Heart right ventricle (tissue), 16 donors: Measurements from ENCODE around the gene ATG7. TPM values are rescaled to one million over a fixed set of nuclear protein-coding genes. Genes with fewer than 3 reads are reported as not detected.
"Not testable (repeated sequence)": the region's sequence is repeated elsewhere in the genome, so short reads cannot be mapped to it uniquely, and the experiment has no call there.

ENCODE experiments used
- ATAC-seq, 8 donors: fragments of 200-7000 bp; cut with Tn5 transposase; one replicate each; pipeline ENCODE4 v1.9.1; 2020; ENCODE audit warnings: mild to moderate bottlenecking in 8 of 8, moderate library complexity in 8 of 8, moderate number of reproducible peaks in 1 of 8
- DNase-seq, 2 donors: peaks; one replicate each; pipeline ENCODE4 v3.0.0-alpha.2; 2020
- H3K27ac ChIP-seq, 10 donors: fragments of 200-600 bp; sonication (generic) in 2 of 10; one replicate each; pipeline versions ENCODE4 v1.5.0 to v1.8.0; 2020 to 2022; ENCODE audit warnings: mild to moderate bottlenecking in 3 of 10
- H3K27me3 ChIP-seq, 7 donors: fragments of 200-600 bp; one replicate each; pipeline ENCODE4 v1.8.0; 2021 to 2022; ENCODE audit warnings: mild to moderate bottlenecking in 2 of 7
- H3K36me3 ChIP-seq, 9 donors: fragments of 200-600 bp; sonication (generic) in 1 of 9; one replicate each; pipeline versions ENCODE4 v1.5.0 to v1.8.0; 2020 to 2022; ENCODE audit warnings: mild to moderate bottlenecking in 2 of 9
- H3K4me1 ChIP-seq, 9 donors: fragments of 200-600 bp; sonication (generic) in 1 of 9; one replicate each; pipeline versions ENCODE4 v1.5.0 to v1.8.0; 2020 to 2022; ENCODE audit warnings: mild to moderate bottlenecking in 4 of 9
- H3K4me3 ChIP-seq, 10 donors: fragments of 200-600 bp; sonication (generic) in 2 of 10; one replicate each; pipeline versions ENCODE4 v1.5.0 to v1.8.0; 2020 to 2022; ENCODE audit warnings: mild to moderate bottlenecking in 7 of 10, moderate library complexity in 2 of 10
- H3K9me3 ChIP-seq, 11 donors: fragments of 200-600 bp in 10 of 11; sonication (generic) in 2 of 11; one replicate each; pipeline versions ENCODE4 v1.5.0 to v1.8.0; 2013 to 2022; ENCODE audit warnings: mild to moderate bottlenecking in 2 of 11, control low read depth in 1 of 11, moderate library complexity in 1 of 11
- WGBS, 2 donors: extraction: QIAGEN DNeasy Blood & Tissue Kit; methylation state at CpG; one replicate each; pipeline ENCODE4 v1.1.7; 2013; ENCODE audit warnings: inconsistent platforms in 1 of 2; 5-methylcytosine and 5-hydroxymethylcytosine counted together
- intact Hi-C, 10 donors: fragments of 100-400 bp; cut with DNase I; formaldehyde crosslinking; loops; one replicate each; pipeline versions ENCODE4 v1.11.1 to v1.14.2; 2022
- polyA plus RNA-seq, 2 donors: library from polyadenylated mRNA; stranded (reverse); fragments of 200-250 nt; gene quantifications; one replicate each; pipeline ENCODE4 v1.2.3, GENCODE V29; 2013
- total RNA-seq, 10 donors: library from RNA; stranded (reverse); fragmentation: NEBNext Ultra II Directional in 3 of 10; extraction: Animal tissue kit (Norgen Biotek cat#: 25700) in 3 of 10; gene quantifications; one replicate each; pipeline versions ENCODE4 v1.2.1 to v1.2.4, GENCODE V29; 2021 to 2023
- TF ChIP-seq, protein P1 (sequence below), 9 donors: fragments of 200-600 bp; sonication (generic) in 2 of 9; IDR thresholded peaks; one replicate each; pipeline versions ENCODE4 v1.5.0 to v1.8.0; 2021 to 2022; ENCODE audit warnings: antibody characterized with exemption in 9 of 9, mild to moderate bottlenecking in 5 of 9, moderate library complexity in 1 of 9
- donor health status: Arrhythmogenic right ventricular cardiomyopathy.
- donor health status: ischemic (EF 13 %, LVEDD 7.1; RV severe dilation, severe dysfunction).
- donor health status: healthy with polysubstance abuse.
- donor health status: DM: no; HTN: yes; CAD: no.
- donor health status: DM: no; HTN: no; CAD: no.
- donor health status: ischemic (EF 25% LVEDD 6.9; RV normal size, moderate dysfunction).
- donor health status: ischemic (EF 25% LVEDD 5.7; RV mildly dilated, moderate dysfunction).
- donor health status: healthy.
- donor health status: DM: yes; HTN: yes; CAD: no.
- donor health status: Ischemic cardiomyopathy.
- donor health status: ischemic (EF 35%, LVEDD 5.7; RV mildly dilated, moderate dysfunction).
- donor health status: nonischemic (EF 11% LVEDD 7.7; RV severe dilation, severe dysfunction).
- donor health status: DM: yes; HTN: yes; CAD: no.
- donor health status: PGD.
- donor health status: ischemic (EF 29% LVEDD 5.4; RV normal size, mild dysfunction).
- donor health status: nonischemic (EF 23%, LVEDD 6.1; RV moderate dilation, normal function).

ATG7 gene
- total and polyA plus RNA-seq, 12 donors: 5.3 to 24.1 (median 16.8) TPM

DNA sequence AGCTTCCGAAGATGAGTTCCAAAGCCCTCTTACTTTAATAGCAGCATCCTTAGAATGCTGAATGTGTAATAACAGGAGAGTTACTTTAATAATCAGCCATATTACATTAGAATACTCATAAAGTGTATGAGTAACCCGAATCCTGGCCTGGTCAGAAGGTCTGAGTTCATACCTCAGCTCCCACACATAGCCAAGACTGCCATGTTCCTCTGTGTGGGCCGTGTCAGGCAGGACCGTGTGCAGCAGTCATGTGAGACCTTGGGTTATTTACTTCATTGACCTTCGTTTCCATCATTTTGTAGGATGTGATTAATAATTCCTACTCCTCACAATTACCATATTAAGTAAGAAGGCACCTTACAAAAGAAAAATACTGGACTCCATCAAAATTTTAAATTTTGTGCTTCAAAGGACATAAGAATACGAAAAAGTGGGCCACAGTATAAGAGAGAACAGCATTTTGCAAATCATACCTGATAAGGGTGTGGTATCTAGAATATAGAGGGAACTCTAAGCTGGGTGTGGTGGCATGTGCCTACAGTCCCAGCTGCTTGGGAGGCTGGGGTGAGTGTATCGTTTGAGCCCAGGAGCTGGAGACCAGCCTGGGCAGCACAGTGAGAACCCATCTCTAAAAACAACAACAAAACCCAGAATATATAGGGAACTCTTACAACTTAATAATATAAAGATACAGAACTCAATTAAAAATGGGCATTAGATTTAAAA, 163.4 kb downstream of the ATG7 start:
- Histone ChIP-seq H3K27ac (no peak overlapping the region), H3K9me3 (no peaks in the 10 kb centered on the region), H3K27me3 (no peaks in the 10 kb centered on the region), H3K36me3 (no peaks in the 10 kb centered on the region), H3K4me3 (no peak overlapping the region), H3K4me1 (peaks cover 3 to 43% (median 28%) of the 10 kb centered on the region in 9 donors)
- 94 to 96% methylated on average over 7 of the region's 7 CpGs for WGBS, 2 donors
- DNase-seq: no peak
- intact Hi-C loops: no loop called here
- no peak for ATAC-seq
- TF ChIP-seq, protein P1, sequence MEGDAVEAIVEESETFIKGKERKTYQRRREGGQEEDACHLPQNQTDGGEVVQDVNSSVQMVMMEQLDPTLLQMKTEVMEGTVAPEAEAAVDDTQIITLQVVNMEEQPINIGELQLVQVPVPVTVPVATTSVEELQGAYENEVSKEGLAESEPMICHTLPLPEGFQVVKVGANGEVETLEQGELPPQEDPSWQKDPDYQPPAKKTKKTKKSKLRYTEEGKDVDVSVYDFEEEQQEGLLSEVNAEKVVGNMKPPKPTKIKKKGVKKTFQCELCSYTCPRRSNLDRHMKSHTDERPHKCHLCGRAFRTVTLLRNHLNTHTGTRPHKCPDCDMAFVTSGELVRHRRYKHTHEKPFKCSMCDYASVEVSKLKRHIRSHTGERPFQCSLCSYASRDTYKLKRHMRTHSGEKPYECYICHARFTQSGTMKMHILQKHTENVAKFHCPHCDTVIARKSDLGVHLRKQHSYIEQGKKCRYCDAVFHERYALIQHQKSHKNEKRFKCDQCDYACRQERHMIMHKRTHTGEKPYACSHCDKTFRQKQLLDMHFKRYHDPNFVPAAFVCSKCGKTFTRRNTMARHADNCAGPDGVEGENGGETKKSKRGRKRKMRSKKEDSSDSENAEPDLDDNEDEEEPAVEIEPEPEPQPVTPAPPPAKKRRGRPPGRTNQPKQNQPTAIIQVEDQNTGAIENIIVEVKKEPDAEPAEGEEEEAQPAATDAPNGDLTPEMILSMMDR (IDR thresholded peaks at IDR 0.05): no peak

DNA sequence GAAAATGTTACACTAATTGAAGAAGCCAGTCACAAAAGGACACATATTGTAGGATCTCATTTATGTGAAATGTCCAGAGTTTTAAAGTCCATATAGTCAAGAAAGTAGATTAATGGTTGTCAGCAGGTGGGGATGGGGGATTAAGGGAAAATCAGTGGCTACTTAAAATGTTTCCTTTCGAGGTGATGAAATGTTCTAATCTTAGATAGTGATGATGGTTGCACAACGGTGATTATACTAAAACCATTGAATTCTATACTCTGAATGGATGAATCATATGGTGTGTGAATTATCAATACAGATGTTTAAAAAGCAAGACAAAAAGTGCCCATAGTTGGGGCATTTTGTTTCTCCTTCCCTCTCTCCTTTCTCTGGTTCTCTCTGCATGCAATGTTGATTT, 164.6 kb downstream of the ATG7 start:
- Histone ChIP-seq H3K4me1 (peaks cover 3 to 32% (median 24%) of the 10 kb centered on the region in 9 donors), H3K36me3 (no peaks in the 10 kb centered on the region), H3K27me3 (no peaks in the 10 kb centered on the region), H3K4me3 (no peak overlapping the region), H3K9me3 (no peaks in the 10 kb centered on the region), H3K27ac (no peak overlapping the region)
- WGBS, 2 donors: 81 to 86% methylated on average over 2 of the region's 2 CpGs
- TF ChIP-seq, protein P1 (IDR thresholded peaks at IDR 0.05): no peak
- DNase-seq (no peak), ATAC-seq (no peak)
- intact Hi-C loops: no loop called here

DNA sequence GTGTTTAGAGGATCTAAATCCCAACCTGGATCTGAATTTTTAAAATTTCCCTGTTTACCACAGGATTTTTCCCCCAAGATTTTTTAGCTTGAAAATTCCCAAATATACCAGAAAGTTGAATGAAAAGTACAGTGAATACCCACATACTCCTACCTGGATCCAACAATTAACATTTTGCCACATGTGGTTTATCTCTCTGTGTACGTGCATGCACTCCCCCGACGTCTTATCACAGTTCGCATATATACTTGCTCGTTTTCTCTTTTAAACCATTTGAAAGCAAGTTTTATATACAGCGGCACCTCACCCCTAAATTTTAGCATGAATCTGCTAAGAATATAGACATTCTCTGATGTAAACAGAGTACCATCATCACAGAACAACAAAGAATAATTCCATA, 165.3 kb downstream of the ATG7 start:
- Histone ChIP-seq H3K4me1 (peaks cover 3 to 32% (median 24%) of the 10 kb centered on the region in 9 donors), H3K9me3 (no peaks in the 10 kb centered on the region), H3K27me3 (no peaks in the 10 kb centered on the region), H3K36me3 (no peaks in the 10 kb centered on the region), H3K4me3 (no peak overlapping the region), H3K27ac (no peak overlapping the region)
- intact Hi-C loops: no loop called here
- WGBS, 2 donors: 95 to 97% methylated on average over 6 of the region's 6 CpGs
- TF ChIP-seq, protein P1 (IDR thresholded peaks at IDR 0.05): no peak
- DNase-seq (no peak), ATAC-seq (no peak)

DNA sequence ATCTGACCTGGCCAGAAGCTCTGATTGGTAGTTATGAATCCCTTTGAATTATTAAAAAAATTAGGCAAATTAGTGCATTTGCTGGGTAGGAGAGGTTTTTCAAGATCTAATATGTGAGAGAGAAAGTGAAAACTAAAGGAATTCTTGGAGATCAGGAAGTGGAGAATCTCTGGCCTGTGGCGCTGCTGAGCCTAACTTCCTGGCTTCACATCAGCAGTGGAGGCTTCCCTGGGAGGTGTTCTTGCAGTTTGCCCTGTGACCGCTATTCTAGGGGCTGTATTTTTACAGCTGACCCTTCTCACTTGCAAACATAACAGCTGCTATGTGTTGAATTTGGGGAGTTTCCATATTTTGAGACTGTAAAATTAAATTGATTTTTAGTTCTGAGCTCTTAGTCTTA, 166.4 kb downstream of the ATG7 start:
- Histone ChIP-seq H3K4me3 (no peak overlapping the region), H3K4me1 (peaks cover 3 to 28% (median 22%) of the 10 kb centered on the region in 9 donors), H3K36me3 (no peaks in the 10 kb centered on the region), H3K27me3 (no peaks in the 10 kb centered on the region), H3K27ac (peak overlapping the region in 2 of 10 donors; percentile 27 to 42), H3K9me3 (no peaks in the 10 kb centered on the region)
- TF ChIP-seq, protein P1 (IDR thresholded peaks at IDR 0.05): peak in 1 of 9 donors; percentile 23
- WGBS, 2 donors: 48 to 58% methylated on average over 2 of the region's 2 CpGs
- ATAC-seq (peak in 6 of 8 donors; percentile 52 to 68 (median 56)), DNase-seq (peak in 1 of 2 donors; percentile 31)
- intact Hi-C loops: no loop called here

DNA sequence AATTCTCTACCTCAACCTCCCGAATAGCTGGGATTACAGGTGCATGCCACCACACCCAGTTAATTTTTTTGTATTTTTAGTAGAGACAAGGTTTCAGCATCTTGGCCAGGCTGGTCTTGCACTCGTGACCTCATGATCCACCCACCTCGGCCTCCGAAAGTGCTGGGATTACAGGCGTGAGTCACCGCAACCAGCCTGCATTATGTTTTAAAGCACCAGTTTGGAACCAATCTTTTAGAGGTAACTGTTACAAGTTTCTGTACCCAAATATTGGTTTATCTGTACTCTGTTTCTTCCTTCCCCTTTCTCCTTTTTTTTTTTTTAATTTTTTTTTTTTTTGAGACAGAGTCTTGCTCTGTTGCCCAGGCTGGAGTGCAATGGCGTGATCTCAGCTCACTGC, 169.1 kb downstream of the ATG7 start:
- 88% methylated on average over 7 of the region's 7 CpGs for WGBS, 2 donors
- H3K36me3 ChIP-seq, H3K27ac ChIP-seq, DNase-seq, intact Hi-C loops, H3K4me3 ChIP-seq, H3K27me3 ChIP-seq, H3K9me3 ChIP-seq, ATAC-seq: not testable (repeated sequence)
- H3K4me1 ChIP-seq: peaks cover 0 to 18% (median 12%) of the 10 kb centered on the region in 9 donors
